HG03442 (cell line): ENCODE data around the gene ARL1.
A peak's percentile ranks its signal among the peaks of the same experiment; 100 is the strongest.
"Not testable (repeated sequence)": the region's sequence is repeated elsewhere in the genome, so short reads cannot be mapped to it uniquely, and the experiment has no call there.

Source experiments
- ATAC-seq: cut with Tn5 transposase; IDR thresholded peaks from one replicate; pipeline ENCODE4 v1.9.1; 2021; ENCODE audit warnings: mild to moderate bottlenecking, moderate library complexity; ENCODE audit not compliant: unreplicated experiment

ARL1 gene

GRCh38 chr12:101407436-101408345 lies at the start of gene ARL1:
Gene ARL1 (minus strand): TSS chr12:101407772. CDS start chr12:101407645, 127 bp downstream.
- ATAC-seq = peak; percentile 84

- no peak for ATAC-seq
Observed at GRCh38 chr12:101455685-101456084, 48.1 kb upstream of the ARL1 start.

GRCh38 chr12:101441461-101442224 lies 34.1 kb upstream of the ARL1 start:
- no peak for ATAC-seq

DNA sequence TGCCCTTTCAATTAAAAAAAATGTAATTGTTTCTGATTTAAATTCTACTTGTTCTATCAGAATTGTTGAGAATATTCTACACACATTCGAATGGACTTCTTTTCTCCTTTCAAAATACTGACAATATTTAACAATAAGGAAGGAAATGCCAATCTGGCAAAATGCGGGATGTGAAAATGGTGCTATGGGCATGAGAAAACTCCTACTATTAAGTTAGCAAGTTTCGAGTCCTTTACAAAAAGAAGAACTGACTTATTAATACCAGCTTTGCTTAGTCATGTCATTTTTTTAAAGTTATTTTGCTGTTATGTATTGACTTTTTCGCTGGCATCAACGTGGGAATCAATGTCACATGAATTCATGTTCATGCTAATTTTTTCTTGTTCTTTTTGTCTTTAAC lies 31.7 kb upstream of the ARL1 start:
- no peak for ATAC-seq

GRCh38 chr12:101436136-101436535 lies 28.6 kb upstream of the ARL1 start:
- no peak for ATAC-seq

DNA sequence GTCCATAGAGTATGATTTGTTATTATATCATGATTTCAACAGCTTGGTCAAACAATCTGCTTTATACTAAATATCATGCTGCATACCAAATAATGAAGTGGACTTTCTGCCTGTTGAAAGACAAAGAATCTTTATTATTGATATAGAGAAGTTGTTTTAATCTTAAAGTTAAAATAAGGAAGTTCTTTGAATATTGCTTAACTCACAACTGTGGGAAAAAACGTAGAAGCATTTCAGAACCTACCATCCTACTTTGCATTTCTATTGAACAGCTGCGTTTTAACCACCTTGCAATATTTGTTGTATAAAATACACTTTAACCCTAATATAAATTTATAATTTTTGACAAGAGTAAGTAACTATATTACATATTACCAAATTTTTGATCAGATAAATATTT lies 22.9 kb upstream of the ARL1 start:
- ATAC-seq = no peak

- no peak for ATAC-seq
Observed at GRCh38 chr12:101424620-101425019, 17.0 kb upstream of the ARL1 start.

- ATAC-seq = not testable (repeated sequence)
Observed at GRCh38 chr12:101422066-101422465, 14.5 kb upstream of the ARL1 start.

- ATAC-seq = no peak
Observed at GRCh38 chr12:101415228-101415627, 7.7 kb upstream of the ARL1 start.

DNA sequence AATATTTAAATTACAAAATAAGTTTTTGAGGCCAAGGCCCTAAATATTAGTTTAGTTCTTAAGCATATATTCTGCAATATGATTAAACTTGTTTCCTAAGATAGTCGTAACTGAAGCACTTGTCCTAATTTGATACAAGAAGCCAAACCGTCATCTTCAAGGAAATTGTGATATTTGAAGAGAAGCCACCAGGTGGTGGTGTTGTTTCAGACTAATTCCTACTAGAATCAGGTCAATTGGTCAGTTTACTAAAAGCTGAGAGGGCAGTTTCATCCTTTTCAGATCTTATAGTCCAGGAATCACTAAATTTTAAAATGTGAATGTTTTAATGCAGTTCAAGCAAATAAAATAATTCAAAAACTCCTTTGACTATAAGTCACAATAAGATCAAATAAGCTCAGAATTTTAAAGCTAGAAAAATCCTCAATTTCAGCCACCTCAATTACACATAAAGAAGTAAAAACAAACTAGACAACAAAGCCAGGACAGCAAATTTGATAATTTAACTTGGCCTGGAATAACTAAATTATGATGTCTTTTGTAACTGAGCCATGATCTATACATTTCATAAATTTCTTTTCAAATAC lies 7.1 kb upstream of the ARL1 start:
- ATAC-seq = peak; percentile 42

- not testable (repeated sequence) for ATAC-seq
Observed at GRCh38 chr12:101410169-101410568, 2.6 kb upstream of the ARL1 start.

DNA sequence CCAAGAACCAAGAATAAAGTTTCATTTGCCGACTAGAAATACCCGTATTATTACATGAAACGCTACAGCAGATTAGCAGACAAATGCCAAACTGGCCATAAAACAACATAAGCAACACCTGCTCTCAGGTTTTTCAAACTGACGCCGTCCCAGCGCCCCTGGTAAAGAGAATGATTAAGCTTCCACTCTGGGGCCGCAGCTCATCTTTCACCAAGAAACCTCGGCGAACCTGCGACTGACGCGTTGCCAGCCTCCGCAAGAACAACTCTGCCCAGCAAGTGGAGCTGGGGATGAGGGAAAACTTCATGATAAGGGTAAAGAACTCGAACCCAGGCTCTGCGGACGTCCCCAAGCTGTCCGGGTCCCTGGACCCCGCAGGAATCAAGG lies 530 bp downstream of the ARL1 start:
- ATAC-seq = peak; percentile 5

GRCh38 chr12:101391181-101391580 lies 16.4 kb downstream of the ARL1 start:
- ATAC-seq = not testable (repeated sequence)

DNA sequence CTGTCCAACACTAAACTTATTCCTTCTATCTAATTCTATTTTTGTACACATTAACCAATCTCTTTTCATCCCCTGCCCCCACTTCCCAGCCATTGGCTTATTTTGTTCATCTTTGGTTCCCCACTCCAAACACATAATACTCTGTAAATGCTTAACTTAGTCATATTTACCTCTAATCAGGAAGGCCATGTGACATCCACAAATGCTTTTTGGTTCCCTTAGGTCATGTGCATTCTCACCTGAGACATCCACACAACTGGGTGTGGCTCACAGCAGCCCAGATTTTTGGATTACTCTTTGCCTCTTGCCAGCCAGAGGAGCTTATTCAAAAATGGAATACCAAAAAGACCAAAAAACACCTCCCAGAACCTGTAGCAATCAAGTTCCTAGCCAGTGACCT lies 28.4 kb downstream of the ARL1 start:
- ATAC-seq = no peak

GRCh38 chr12:101375573-101375972 lies 32.0 kb downstream of the ARL1 start:
- ATAC-seq = no peak

GRCh38 chr12:101372431-101372830 lies 35.1 kb downstream of the ARL1 start:
- no peak for ATAC-seq

GRCh38 chr12:101368016-101368415 lies 39.6 kb downstream of the ARL1 start:
- no peak for ATAC-seq

GRCh38 chr12:101361455-101361854 lies 46.1 kb downstream of the ARL1 start:
- ATAC-seq = no peak

GRCh38 chr12:101356794-101357193 lies 50.8 kb downstream of the ARL1 start:
- no peak for ATAC-seq

- ATAC-seq = no peak
Observed at GRCh38 chr12:101351682-101352081, 55.9 kb downstream of the ARL1 start.

- no peak for ATAC-seq
Observed at GRCh38 chr12:101343893-101344292, 63.7 kb downstream of the ARL1 start.
